Mesenchymal stem cell (in vitro differentiated cells and primary cell): ENCODE measurements around the gene SPATA2. TPM values are rescaled to one million over a fixed set of nuclear protein-coding genes. Genes with fewer than 3 reads are reported as not detected.

ENCODE experiments used
- DNase-seq: peaks from one replicate; pipeline ENCODE4 v3.0.0-alpha.2; 2013
- H2AFZ ChIP-seq: one replicate; pipeline ENCODE4 v1.6.1; 2013; ENCODE audit warnings: low read depth, mild to moderate bottlenecking, control low read depth, inconsistent platforms, low read length, moderate library complexity
- H2AK5ac ChIP-seq: 2 replicates; pipeline ENCODE4 v1.6.1; 2013; ENCODE audit warnings: low read length, moderate library complexity, mild to moderate bottlenecking, inconsistent platforms; ENCODE audit not compliant: severe bottlenecking
- H2BK120ac ChIP-seq: one replicate; pipeline ENCODE4 v1.6.1; 2013; ENCODE audit warnings: low read depth, mild to moderate bottlenecking, inconsistent platforms, low read length, moderate library complexity
- H2BK12ac ChIP-seq, 2 experiments: one replicate each; pipeline ENCODE4 v1.6.1; 2013; ENCODE audit warnings: inconsistent platforms in 2 of 2, low read length in 2 of 2, mild to moderate bottlenecking in 2 of 2, moderate library complexity in 2 of 2, control low read depth in 1 of 2
- H2BK15ac ChIP-seq: one replicate; pipeline ENCODE4 v1.6.1; 2013; ENCODE audit warnings: mild to moderate bottlenecking, low read depth, inconsistent platforms; ENCODE audit not compliant: poor library complexity, severe bottlenecking
- H2BK5ac ChIP-seq: 2 replicates; pipeline ENCODE4 v1.6.1; 2013; ENCODE audit warnings: low read depth, mild to moderate bottlenecking, low read length, control low read depth, inconsistent platforms; ENCODE audit not compliant: poor library complexity, severe bottlenecking
- H3K14ac ChIP-seq, 2 experiments: one replicate each; pipeline ENCODE4 v1.6.1; 2013; ENCODE audit warnings: inconsistent platforms in 2 of 2, low read length in 2 of 2, control low read depth in 1 of 2, mild to moderate bottlenecking in 1 of 2, moderate library complexity in 1 of 2
- H3K18ac ChIP-seq, 2 experiments: one replicate each; pipeline ENCODE4 v1.6.1; 2013; ENCODE audit warnings: inconsistent platforms in 2 of 2, low read length in 2 of 2, control low read depth in 1 of 2, low read depth in 1 of 2, mild to moderate bottlenecking in 1 of 2
- H3K23ac ChIP-seq, 2 experiments: one replicate each; pipeline ENCODE4 v1.6.1; 2013; ENCODE audit warnings: inconsistent platforms in 2 of 2, low read length in 2 of 2, mild to moderate bottlenecking in 2 of 2, moderate library complexity in 2 of 2, control low read depth in 1 of 2
- H3K27ac ChIP-seq: 2 replicates; pipeline ENCODE4 v1.5.1; 2013; ENCODE audit warnings: mild to moderate bottlenecking, moderate library complexity, low read length, control low read depth, inconsistent platforms; ENCODE audit not compliant: poor library complexity, severe bottlenecking
- H3K27me3 ChIP-seq, 2 experiments: 2 replicates each; pipeline versions ENCODE4 v1.6.1 to v1.7.0; 2013; ENCODE audit warnings: low read length in 2 of 2, mild to moderate bottlenecking in 2 of 2, moderate library complexity in 2 of 2, control low read depth in 1 of 2, inconsistent platforms in 1 of 2; ENCODE audit not compliant: control insufficient read depth in 1 of 2, insufficient read depth in 1 of 2
- H3K36me3 ChIP-seq, 2 experiments: 2 replicates each; pipeline versions ENCODE4 v1.6.1 to v1.7.0; 2013; ENCODE audit warnings: low read length in 2 of 2, control low read depth in 1 of 2, inconsistent platforms in 1 of 2, low read depth in 1 of 2, mild to moderate bottlenecking in 1 of 2; ENCODE audit not compliant: insufficient read depth in 2 of 2, control insufficient read depth in 1 of 2
- H3K4ac ChIP-seq, 2 experiments: one replicate each; pipeline ENCODE4 v1.6.1; 2013; ENCODE audit warnings: inconsistent platforms in 2 of 2, low read length in 2 of 2, mild to moderate bottlenecking in 2 of 2, moderate library complexity in 2 of 2, control low read depth in 1 of 2, low read depth in 1 of 2
- H3K4me1 ChIP-seq: 2 replicates; pipeline ENCODE4 v1.6.1; 2013; ENCODE audit warnings: low read depth, low read length, control low read depth; ENCODE audit not compliant: control insufficient read depth, insufficient read depth
- H3K4me2 ChIP-seq: 2 replicates; pipeline ENCODE4 v1.6.1; 2013; ENCODE audit warnings: low read length, mild to moderate bottlenecking, inconsistent platforms; ENCODE audit not compliant: poor library complexity, severe bottlenecking
- H3K4me3 ChIP-seq, 2 experiments: 2 replicates each; pipeline versions ENCODE4 v1.5.1 to v1.7.0; 2013; ENCODE audit warnings: low read length in 2 of 2, mild to moderate bottlenecking in 2 of 2, control low read depth in 1 of 2, low read depth in 1 of 2; ENCODE audit not compliant: insufficient read depth in 1 of 2
- H3K79me1 ChIP-seq: replicated peaks from 2 replicates; pipeline ENCODE4 v1.6.1; 2013; ENCODE audit warnings: mild to moderate bottlenecking, control low read depth, low read length, inconsistent platforms; ENCODE audit not compliant: poor library complexity, severe bottlenecking
- H3K9ac ChIP-seq: 2 replicates; pipeline ENCODE4 v1.7.0; 2013; ENCODE audit warnings: mild to moderate bottlenecking, low read length, moderate library complexity
- H3K9me3 ChIP-seq: 2 replicates; pipeline ENCODE4 v1.7.0; 2013; ENCODE audit warnings: mild to moderate bottlenecking, low read length; ENCODE audit not compliant: control insufficient read depth
- H4K8ac ChIP-seq: one replicate; pipeline ENCODE4 v1.6.1; 2013; ENCODE audit warnings: inconsistent platforms, mild to moderate bottlenecking, low read length, moderate library complexity
- H4K91ac ChIP-seq: one replicate; pipeline ENCODE4 v1.6.1; 2013; ENCODE audit warnings: mild to moderate bottlenecking, low read length, inconsistent platforms
- WGBS: methylation state at CpG from one replicate; pipeline ENCODE4 v1.1.7; 2013; ENCODE audit warnings: mixed read lengths; 5-methylcytosine and 5-hydroxymethylcytosine counted together
- small RNA-seq: library from polyadenylated mRNA; stranded (forward); fragments of <200 nt; extraction: miRNeasy Mini kit (QIAGEN cat#:217004); gene quantifications from one replicate; pipeline ENCODE3, GENCODE V24; 2013; ENCODE audit warnings: low read depth

Gene SPATA2

GRCh38 chr20:49854190-49854875 lies 61.0 kb downstream of the SPATA2 start:
- Histone ChIP-seq H2BK12ac (no peak overlapping the region), H3K23ac (no peak overlapping the region), H3K4ac (no peak overlapping the region), H2BK120ac (no peak overlapping the region), H3K27ac (no peak overlapping the region), H3K36me3 (peaks cover 23 to 70% of the 10 kb centered on the region in 2 experiments), H4K8ac (no peak overlapping the region), H2AFZ (no peak overlapping the region), H4K91ac (peak overlapping the region; percentile 35), H3K9ac (no peak overlapping the region), H3K79me1 (peaks cover 3% of the 10 kb centered on the region), H3K4me2 (no peak overlapping the region), H2BK5ac (no peak overlapping the region), H3K14ac (no peak overlapping the region), H3K27me3 (no peaks in the 10 kb centered on the region), H3K4me3 (no peak overlapping the region), H3K4me1 (peaks cover 13% of the 10 kb centered on the region), H2AK5ac (peak overlapping the region; percentile 30), H3K9me3 (no peaks in the 10 kb centered on the region), H3K18ac (peak overlapping the region in 1 of 2 experiments; percentile 5), H2BK15ac (no peak overlapping the region)
- WGBS, result 92% methylated on average over 10 of the region's 10 CpGs
- DNase-seq, result peak; percentile 11

DNA sequence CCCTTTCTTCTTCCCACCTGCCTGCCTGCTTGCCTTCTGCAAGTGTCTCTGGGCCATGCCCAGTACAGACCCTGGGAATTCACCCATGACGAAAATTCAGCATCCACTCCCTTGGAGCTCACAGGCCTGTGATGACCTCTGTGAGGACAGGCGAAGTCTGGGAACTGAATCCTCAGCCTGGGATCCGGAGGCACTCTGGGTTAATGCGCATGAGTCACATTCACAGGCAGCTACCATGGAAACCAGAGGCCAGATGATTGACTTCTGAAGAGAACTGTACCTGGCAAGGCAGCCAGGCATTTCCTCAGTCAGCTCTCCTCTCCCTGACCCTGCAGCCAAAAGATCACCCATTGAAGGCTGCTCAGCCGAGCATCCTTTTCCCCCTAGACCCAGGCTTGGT lies 61.7 kb downstream of the SPATA2 start:
- H4K91ac ChIP-seq, result no peak overlapping the region
- no peaks in the 10 kb centered on the region for H3K27me3 ChIP-seq
- DNase-seq, result peak; percentile 91
- H2BK120ac ChIP-seq, result no peak overlapping the region
- peaks cover 13% of the 10 kb centered on the region for H3K4me1 ChIP-seq
- peak overlapping the region in 1 of 2 experiments; percentile 54 for H3K23ac ChIP-seq
- H3K9ac ChIP-seq, result no peak overlapping the region
- no peak overlapping the region for H4K8ac ChIP-seq
- no peak overlapping the region for H3K4me3 ChIP-seq
- H2AK5ac ChIP-seq, result no peak overlapping the region
- H3K9me3 ChIP-seq, result no peaks in the 10 kb centered on the region
- no peak overlapping the region for H2BK12ac ChIP-seq
- no peak overlapping the region for H3K4ac ChIP-seq
- 56% methylated on average over 5 of the region's 5 CpGs for WGBS
- peaks cover 25 to 71% of the 10 kb centered on the region in 2 experiments for H3K36me3 ChIP-seq
- no peak overlapping the region for H2BK5ac ChIP-seq
- H2BK15ac ChIP-seq, result no peak overlapping the region
- peak overlapping the region; percentile 1 for H3K27ac ChIP-seq
- H3K18ac ChIP-seq, result no peak overlapping the region
- H3K4me2 ChIP-seq, result no peak overlapping the region
- H3K14ac ChIP-seq, result no peak overlapping the region
- H2AFZ ChIP-seq, result no peak overlapping the region
- H3K79me1 ChIP-seq, result peaks cover 7% of the 10 kb centered on the region

Small RNA genes within 50 kb of the gene (small RNA-seq; reads per million reads assigned to genes)
- gene RF00017 (not detected), gene RF00019 (not detected)
